Esophagus muscularis mucosa (tissue), 3 donors: ENCODE data around the gene NOXA1.

Experiments
- POLR2A ChIP-seq: fragments of 450-650 bp; IDR thresholded peaks from one replicate; pipeline ENCODE4 v1.6.1; 2017; ENCODE audit warnings: antibody characterized with exemption, moderate library complexity, mild to moderate bottlenecking, low read depth
- TF ChIP-seq, protein P1 (sequence below), 3 experiments: fragments of 200-600 bp in 2 of 3; fragments of 450-650 bp in 1 of 3; sonication (generic) in 2 of 3; IDR thresholded peaks; one replicate each; pipeline ENCODE4 v1.5.1; 2017 to 2019; ENCODE audit warnings: antibody characterized with exemption in 3 of 3, mild to moderate bottlenecking in 2 of 3, moderate library complexity in 1 of 3

DNA sequence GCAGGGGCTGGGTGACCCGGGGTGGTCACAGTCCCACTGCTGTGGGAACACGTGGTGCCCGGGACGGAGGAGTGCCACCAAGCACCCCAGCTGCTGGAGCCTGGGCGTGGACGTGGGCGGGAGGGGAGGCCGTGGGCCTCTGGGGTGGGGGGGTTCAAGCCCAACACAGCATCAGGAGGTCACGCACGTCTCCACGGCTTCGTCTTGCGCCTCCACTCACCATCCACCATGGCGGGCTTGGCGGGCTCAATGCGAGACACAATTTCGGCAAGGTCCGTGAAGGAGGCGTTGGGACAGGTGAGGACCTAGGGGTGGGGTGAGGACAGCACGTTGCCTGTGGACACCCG, 38.1 kb downstream of the NOXA1 start:
- TF ChIP-seq, protein P1, sequence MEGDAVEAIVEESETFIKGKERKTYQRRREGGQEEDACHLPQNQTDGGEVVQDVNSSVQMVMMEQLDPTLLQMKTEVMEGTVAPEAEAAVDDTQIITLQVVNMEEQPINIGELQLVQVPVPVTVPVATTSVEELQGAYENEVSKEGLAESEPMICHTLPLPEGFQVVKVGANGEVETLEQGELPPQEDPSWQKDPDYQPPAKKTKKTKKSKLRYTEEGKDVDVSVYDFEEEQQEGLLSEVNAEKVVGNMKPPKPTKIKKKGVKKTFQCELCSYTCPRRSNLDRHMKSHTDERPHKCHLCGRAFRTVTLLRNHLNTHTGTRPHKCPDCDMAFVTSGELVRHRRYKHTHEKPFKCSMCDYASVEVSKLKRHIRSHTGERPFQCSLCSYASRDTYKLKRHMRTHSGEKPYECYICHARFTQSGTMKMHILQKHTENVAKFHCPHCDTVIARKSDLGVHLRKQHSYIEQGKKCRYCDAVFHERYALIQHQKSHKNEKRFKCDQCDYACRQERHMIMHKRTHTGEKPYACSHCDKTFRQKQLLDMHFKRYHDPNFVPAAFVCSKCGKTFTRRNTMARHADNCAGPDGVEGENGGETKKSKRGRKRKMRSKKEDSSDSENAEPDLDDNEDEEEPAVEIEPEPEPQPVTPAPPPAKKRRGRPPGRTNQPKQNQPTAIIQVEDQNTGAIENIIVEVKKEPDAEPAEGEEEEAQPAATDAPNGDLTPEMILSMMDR (IDR thresholded peaks at IDR 0.05), result no peak
- no peak for TF ChIP-seq POLR2A
